Spleen (tissue), 11 donors: Measurements from ENCODE around the gene ALG5. TPM values are rescaled to one million over a fixed set of nuclear protein-coding genes. Genes with fewer than 3 reads are reported as not detected.

Experiments used
- DNase-seq: peaks from one replicate; pipeline ENCODE4 v3.0.0-alpha.2; 2020
- H3K27ac ChIP-seq, 8 donors: fragments of 200-600 bp; sonication (generic) in 7 of 8; 1 replicate in 4 of 8; 2 replicates in 4 of 8; pipeline versions ENCODE4 v1.5.0 to v1.8.0; 2016 to 2021; ENCODE audit warnings: inconsistent platforms in 4 of 8, mild to moderate bottlenecking in 4 of 8, moderate library complexity in 1 of 8
- H3K27me3 ChIP-seq, 7 donors: fragments of 200-600 bp; sonication (generic) in 6 of 7; replicated peaks in 1 of 7; 1 replicate in 4 of 7; 2 replicates in 3 of 7; pipeline versions ENCODE4 v1.5.0 to v1.8.0; 2016 to 2021; ENCODE audit warnings: inconsistent platforms in 3 of 7, mild to moderate bottlenecking in 1 of 7
- H3K36me3 ChIP-seq, 6 donors: fragments of 200-600 bp; sonication (generic) in 5 of 6; 1 replicate in 4 of 6; 2 replicates in 2 of 6; pipeline versions ENCODE4 v1.5.0 to v1.8.0; 2016 to 2021; ENCODE audit warnings: inconsistent platforms in 2 of 6
- H3K4me1 ChIP-seq, 6 donors: fragments of 200-600 bp; sonication (generic) in 5 of 6; 1 replicate in 3 of 6; 2 replicates in 3 of 6; pipeline versions ENCODE4 v1.5.0 to v1.8.0; 2016 to 2021; ENCODE audit warnings: inconsistent platforms in 3 of 6
- H3K4me3 ChIP-seq, 8 donors: fragments of 200-600 bp; sonication (generic) in 7 of 8; 1 replicate in 4 of 8; 2 replicates in 4 of 8; pipeline versions ENCODE4 v1.5.0 to v1.8.0; 2016 to 2021; ENCODE audit warnings: inconsistent platforms in 4 of 8, mild to moderate bottlenecking in 4 of 8, moderate library complexity in 2 of 8
- H3K9me3 ChIP-seq, 8 donors: fragments of 200-600 bp; sonication (generic) in 7 of 8; 1 replicate in 4 of 8; 2 replicates in 4 of 8; pipeline versions ENCODE4 v1.5.0 to v1.8.0; 2016 to 2021; ENCODE audit warnings: inconsistent platforms in 4 of 8
- CTCF ChIP-seq, 11 experiments: fragments of 200-600 bp in 7 of 11; fragments of 450-650 bp in 4 of 11; sonication (generic) in 4 of 11; IDR thresholded peaks in 8 of 11; conservative IDR thresholded peaks in 3 of 11; 1 replicate in 7 of 11; 2 replicates in 4 of 11; pipeline versions ENCODE4 v1.4.0 to v1.8.0; 2016 to 2021; ENCODE audit warnings: antibody characterized with exemption in 11 of 11, inconsistent platforms in 4 of 11, mild to moderate bottlenecking in 1 of 11
- POLR2A ChIP-seq, 3 donors: fragments of 450-650 bp; IDR thresholded peaks; one replicate each; pipeline ENCODE4 v1.5.1; 2017; ENCODE audit warnings: antibody characterized with exemption in 3 of 3, mild to moderate bottlenecking in 1 of 3
- POLR2AphosphoS5 ChIP-seq, 3 donors: sonication (generic); formaldehyde crosslinking; IDR thresholded peaks; one replicate each; pipeline ENCODE4 v1.5.1; 2017; ENCODE audit warnings: antibody characterized with exemption in 3 of 3
- WGBS, 5 donors: extraction: QIAGEN DNeasy Blood & Tissue Kit in 3 of 5; methylation state at CpG; one replicate each; pipeline versions ENCODE4 v1.1.5 to v1.1.7; 2013 to 2018; 5-methylcytosine and 5-hydroxymethylcytosine counted together
- intact Hi-C: fragments of 100-400 bp; cut with DNase I; formaldehyde crosslinking; loops from one replicate; pipeline ENCODE4 v1.15.0; 2023; ENCODE audit warnings: low total_unique reads
- polyA plus RNA-seq, 3 donors: library from polyadenylated mRNA; stranded (reverse); fragments of 200-250 nt; gene quantifications; one replicate each; pipeline ENCODE4 v1.2.1, GENCODE V29; 2013
- total RNA-seq, 7 donors: library from RNA; depleted of rRNA in 3 of 7; stranded (reverse); fragments of >200 nt in 3 of 7; fragmentation: NEBNext Ultra II Directional in 4 of 7; extraction: Animal tissue kit (Norgen Biotek cat#: 25700) in 4 of 7; gene quantifications; one replicate each; pipeline versions ENCODE4 v1.1.0 to v1.2.1, GENCODE V29; 2016 to 2021
- donor health status: healthy with polysubstance abuse.
- donor health status: DM: no; HTN: no; CAD: no; lungs with moderate emphysema.
- donor health status: DM: no; HTN: no; CAD: no.
- donor health status: Bipolar disorder and iron deficiency.
- donor health status: healthy.
- donor health status: DM: no; HTN: no; CAD: no.
- donor health status: DM: yes; HTN: yes; CAD: no.

Gene ALG5
- total and polyA plus RNA-seq, 10 donors = 20.8 to 36.8 (median 25.0) TPM

GRCh38 chr13:36917311-36917710 is 81.8 kb downstream of the ALG5 start:
- H3K36me3 ChIP-seq = no peaks in the 10 kb centered on the region
- intact Hi-C loops = no loop called here
- H3K27ac ChIP-seq = no peak overlapping the region
- TF ChIP-seq POLR2A (IDR thresholded peaks at IDR 0.05) (no peak), POLR2AphosphoS5 (IDR thresholded peaks at IDR 0.05) (no peak), CTCF (IDR thresholded peaks at IDR 0.05 in 8 of 11, conservative IDR thresholded peaks at IDR 0.05 in 3 of 11) (no peak)
- no peaks in the 10 kb centered on the region for H3K9me3 ChIP-seq
- peaks cover 0 to 72% (median 14%) of the 10 kb centered on the region in 7 donors for H3K27me3 ChIP-seq
- DNase-seq = no peak
- peaks cover 0 to 23% (median 12%) of the 10 kb centered on the region in 6 donors for H3K4me1 ChIP-seq
- H3K4me3 ChIP-seq = no peak overlapping the region
- WGBS, 5 donors = 78 to 90% (median 81%) methylated on average over 3 of the region's 3 CpGs

DNA sequence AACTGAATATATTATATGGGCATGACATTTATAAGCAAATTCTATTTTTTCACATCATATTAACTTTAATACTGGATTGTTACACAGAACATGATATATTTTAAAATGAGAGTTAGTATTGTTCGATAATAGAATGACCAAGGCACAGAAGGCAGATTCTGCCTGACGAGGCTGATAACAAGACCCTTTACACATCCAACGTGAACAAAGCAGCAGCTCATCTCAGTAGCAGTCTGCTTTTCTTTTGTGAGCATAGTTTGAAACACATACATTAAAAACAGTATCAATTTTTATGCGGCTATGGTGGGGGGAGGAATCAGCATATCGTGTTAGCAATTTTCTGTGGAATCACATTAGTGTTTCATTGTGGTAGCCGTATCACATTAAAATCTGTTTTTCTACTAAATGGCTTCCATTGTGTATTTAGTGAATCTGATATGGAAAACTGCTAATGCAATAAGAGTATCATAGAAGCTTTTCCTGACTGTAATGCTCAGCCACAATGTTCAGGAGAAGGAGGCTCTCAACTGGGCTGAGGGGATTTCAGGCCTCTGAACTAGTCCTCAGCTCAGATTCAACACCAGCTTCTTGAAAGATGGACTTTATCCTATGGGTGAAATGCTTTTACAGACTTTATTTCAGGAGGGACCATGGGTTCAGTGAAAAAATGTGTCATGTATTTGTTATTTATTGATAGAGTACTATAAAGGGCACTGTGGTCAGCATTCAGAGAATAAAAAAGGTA is 83.1 kb downstream of the ALG5 start:
- H3K27me3 ChIP-seq = peaks cover 0 to 66% (median 14%) of the 10 kb centered on the region in 7 donors
- 89 to 96% (median 95%) methylated on average over 6 of the region's 6 CpGs for WGBS, 5 donors
- intact Hi-C loops = no loop called here
- H3K4me3 ChIP-seq = no peak overlapping the region
- no peaks in the 10 kb centered on the region for H3K9me3 ChIP-seq
- no peak for TF ChIP-seq POLR2AphosphoS5 (IDR thresholded peaks at IDR 0.05)
- TF ChIP-seq POLR2A (IDR thresholded peaks at IDR 0.05) = no peak
- no peak for TF ChIP-seq CTCF (IDR thresholded peaks at IDR 0.05 in 8 of 11, conservative IDR thresholded peaks at IDR 0.05 in 3 of 11)
- DNase-seq = no peak
- H3K36me3 ChIP-seq = no peaks in the 10 kb centered on the region
- H3K27ac ChIP-seq = no peak overlapping the region
- peaks cover 0 to 23% (median 12%) of the 10 kb centered on the region in 6 donors for H3K4me1 ChIP-seq

GRCh38 chr13:36915106-36915505 is 84.0 kb downstream of the ALG5 start:
- Histone ChIP-seq H3K4me1 (peaks cover 0 to 17% (median 10%) of the 10 kb centered on the region in 6 donors), H3K27ac (no peak overlapping the region), H3K27me3 (peaks cover 0 to 56% (median 12%) of the 10 kb centered on the region in 7 donors), H3K4me3 (no peak overlapping the region), H3K36me3 (no peaks in the 10 kb centered on the region), H3K9me3 (no peaks in the 10 kb centered on the region)
- DNase-seq = no peak
- WGBS, 5 donors = 61 to 80% (median 71%) methylated on average over 5 of the region's 5 CpGs
- intact Hi-C loops = no loop called here
- TF ChIP-seq POLR2A (IDR thresholded peaks at IDR 0.05) (no peak), POLR2AphosphoS5 (IDR thresholded peaks at IDR 0.05) (no peak), CTCF (IDR thresholded peaks at IDR 0.05 in 8 of 11, conservative IDR thresholded peaks at IDR 0.05 in 3 of 11) (no peak)

DNA sequence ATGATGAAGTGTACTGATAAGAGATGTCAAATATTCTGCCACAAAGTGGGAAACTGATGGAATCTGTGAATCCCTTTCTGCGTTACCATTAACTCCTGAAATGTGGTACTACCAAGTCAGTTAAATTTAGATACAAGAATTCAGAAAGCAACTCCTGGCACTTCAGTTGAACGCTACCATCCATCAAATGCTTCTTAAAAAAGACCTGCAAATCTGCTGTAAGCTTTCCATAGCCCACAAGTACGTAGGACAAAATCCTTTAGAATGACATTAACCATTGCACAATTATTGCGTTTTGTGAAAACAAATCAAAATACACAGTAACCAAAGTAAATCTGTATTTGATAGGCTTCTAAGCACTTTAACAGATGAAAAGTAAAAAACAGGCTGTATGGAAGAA is 84.5 kb downstream of the ALG5 start:
- TF ChIP-seq POLR2AphosphoS5 (IDR thresholded peaks at IDR 0.05) = no peak
- TF ChIP-seq CTCF (IDR thresholded peaks at IDR 0.05 in 8 of 11, conservative IDR thresholded peaks at IDR 0.05 in 3 of 11) = no peak
- no peak for TF ChIP-seq POLR2A (IDR thresholded peaks at IDR 0.05)
- WGBS, 5 donors = 81 to 96% (median 92%) methylated on average over 4 of the region's 4 CpGs
- intact Hi-C loops = no loop called here

More for the DNA sequence above, 84.5 kb downstream of the ALG5 start:
- DNase-seq = no peak
- Histone ChIP-seq H3K4me3 (no peak overlapping the region), H3K27me3 (peaks cover 0 to 51% (median 12%) of the 10 kb centered on the region in 7 donors), H3K36me3 (no peaks in the 10 kb centered on the region), H3K9me3 (no peaks in the 10 kb centered on the region), H3K27ac (no peak overlapping the region), H3K4me1 (peaks cover 0 to 15% (median 8%) of the 10 kb centered on the region in 6 donors)
